Large intestine (tissue), 12 donors: ENCODE measurements around the gene CDC16. TPM values are rescaled to one million over a fixed set of nuclear protein-coding genes. Genes with fewer than 3 reads are reported as not detected.
"Not testable (repeated sequence)": the region's sequence is repeated elsewhere in the genome, so short reads cannot be mapped to it uniquely, and the experiment has no call there.

ENCODE experiments used
- DNase-seq, 2 donors: peaks; one replicate each; pipeline versions ENCODE4 v3.0.0 to v3.0.0-alpha.2; 2013
- H3K27ac ChIP-seq: one replicate; pipeline ENCODE4 v1.5.1; 2013; ENCODE audit warnings: low read length
- H3K27me3 ChIP-seq: 2 replicates; pipeline ENCODE4 v1.6.1; 2013; ENCODE audit warnings: low read length; ENCODE audit not compliant: control insufficient read depth, insufficient read depth
- H3K36me3 ChIP-seq: 2 replicates; pipeline ENCODE4 v1.6.1; 2013; ENCODE audit warnings: low read length; ENCODE audit not compliant: control insufficient read depth, insufficient read depth
- H3K4me1 ChIP-seq: one replicate; pipeline ENCODE4 v1.6.1; 2013; ENCODE audit warnings: low read length; ENCODE audit not compliant: control insufficient read depth, insufficient read depth
- H3K4me3 ChIP-seq: one replicate; pipeline ENCODE4 v1.5.1; 2013; ENCODE audit warnings: low read length
- H3K9me3 ChIP-seq: one replicate; pipeline ENCODE4 v1.6.1; 2013; ENCODE audit warnings: mild to moderate bottlenecking, low read depth, low read length, moderate library complexity; ENCODE audit not compliant: control insufficient read depth
- WGBS: methylation state at CpG from one replicate; pipeline ENCODE4 v1.1.5; 2013; ENCODE audit warnings: low lambda C conversion rate; ENCODE audit not compliant: insufficient coverage; 5-methylcytosine and 5-hydroxymethylcytosine counted together
- long read RNA-seq, 11 donors: transcript quantifications; one replicate each; lab custom pipeline, GENCODE V29; 2026
- polyA plus RNA-seq: library from polyadenylated mRNA; unstranded; fragments of 120-200 nt; gene quantifications from one replicate; pipeline ENCODE4 v1.2.1, GENCODE V29; 2013

The CDC16 gene
- polyA plus RNA-seq = 98.4 TPM
- long read RNA-seq, donor 1, partial matches to known transcripts = 0 of 6 reads
- long read RNA-seq, donor 1, other reads (novel, unspliced or antisense) = 0 of 6 reads
- long read RNA-seq, donor 2, partial matches to known transcripts = 10 of 20 reads
- long read RNA-seq, donor 2, other reads (novel, unspliced or antisense) = 0 of 20 reads
- long read RNA-seq, donor 3 = 0 reads
- long read RNA-seq, donor 4, partial matches to known transcripts = 0 of 1 reads
- long read RNA-seq, donor 4, other reads (novel, unspliced or antisense) = 0 of 1 reads
- long read RNA-seq, donor 5, transcript CDC16-203 (18 exons, 2,203 nt) = major isoform, 5 of 6 reads
- long read RNA-seq, donor 5, partial matches to known transcripts = 0 of 6 reads
- long read RNA-seq, donor 5, other reads (novel, unspliced or antisense) = 0 of 6 reads
- long read RNA-seq, donor 6, transcript CDC16-210 (6 exons, 1,003 nt) = major isoform, 7 of 12 reads
- long read RNA-seq, donor 6, partial matches to known transcripts = 0 of 12 reads
- long read RNA-seq, donor 6, other reads (novel, unspliced or antisense) = 0 of 12 reads
- long read RNA-seq, donor 7, partial matches to known transcripts = 8 of 14 reads
- long read RNA-seq, donor 7, other reads (novel, unspliced or antisense) = 0 of 14 reads
- long read RNA-seq, donor 8, partial matches to known transcripts = 7 of 15 reads
- long read RNA-seq, donor 8, other reads (novel, unspliced or antisense) = 0 of 15 reads
- long read RNA-seq, donor 9, partial matches to known transcripts = 0 of 6 reads
- long read RNA-seq, donor 9, other reads (novel, unspliced or antisense) = 0 of 6 reads
- long read RNA-seq, donor 10, transcript CDC16-210 (6 exons, 1,003 nt) = minor isoform, 6 of 21 reads
- long read RNA-seq, donor 10, transcript CDC16-203 (18 exons, 2,203 nt) = major isoform, 13 of 21 reads
- long read RNA-seq, donor 10, partial matches to known transcripts = 0 of 21 reads
- long read RNA-seq, donor 10, other reads (novel, unspliced or antisense) = 0 of 21 reads
- long read RNA-seq, donor 11, partial matches to known transcripts = 0 of 8 reads
- long read RNA-seq, donor 11, other reads (novel, unspliced or antisense) = 0 of 8 reads

GRCh38 chr13:114234645-114235421 is at the start of gene CDC16:
Gene CDC16, plus strand, starts transcription at chr13:114234897. Its CDS starts 188 bp downstream, at chr13:114235085.
- WGBS = no CpG with 5 or more reads among the region's 76 CpGs
- H3K4me1 ChIP-seq = peaks cover 13% of the 10 kb centered on the region
- H3K4me3 ChIP-seq = peak within 1 kb of the TSS; percentile 91
- peak; percentile 86 to 94 for DNase-seq
- H3K9me3 ChIP-seq = peaks cover 3% of the 10 kb centered on the region
- H3K27ac ChIP-seq = peak within 1 kb of the TSS; percentile 95
- H3K36me3 ChIP-seq = peaks cover 29% of the 10 kb centered on the region
- no peaks in the 10 kb centered on the region for H3K27me3 ChIP-seq

GRCh38 chr13:114185182-114185971 is 49.3 kb upstream of the CDC16 start:
- WGBS = no CpG with 5 or more reads among the region's 15 CpGs
- Histone ChIP-seq H3K27me3 (no peaks in the 10 kb centered on the region), H3K27ac (no peak overlapping the region), H3K4me3 (no peak overlapping the region), H3K36me3 (no peaks in the 10 kb centered on the region), H3K4me1 (no peaks in the 10 kb centered on the region), H3K9me3 (peaks cover 16% of the 10 kb centered on the region)
- no peak for DNase-seq

GRCh38 chr13:114194853-114195252 is 39.8 kb upstream of the CDC16 start:
- H3K4me1 ChIP-seq = no peaks in the 10 kb centered on the region
- peaks cover 9% of the 10 kb centered on the region for H3K9me3 ChIP-seq
- no peak overlapping the region for H3K27ac ChIP-seq
- H3K36me3 ChIP-seq = no peaks in the 10 kb centered on the region
- H3K27me3 ChIP-seq = peaks cover 8% of the 10 kb centered on the region
- no CpG with 5 or more reads among the region's 5 CpGs for WGBS
- no peak for DNase-seq
- no peak overlapping the region for H3K4me3 ChIP-seq

GRCh38 chr13:114196629-114197028 is 38.1 kb upstream of the CDC16 start:
- no peaks in the 10 kb centered on the region for H3K36me3 ChIP-seq
- DNase-seq = no peak
- WGBS = no CpG with 5 or more reads among the region's 5 CpGs
- no peak overlapping the region for H3K27ac ChIP-seq
- H3K4me3 ChIP-seq = no peak overlapping the region
- H3K27me3 ChIP-seq = peaks cover 16% of the 10 kb centered on the region
- no peaks in the 10 kb centered on the region for H3K4me1 ChIP-seq
- H3K9me3 ChIP-seq = peaks cover 17% of the 10 kb centered on the region

GRCh38 chr13:114198556-114198955 is 36.1 kb upstream of the CDC16 start:
- Histone ChIP-seq H3K27me3 (peaks cover 20% of the 10 kb centered on the region), H3K4me3 (no peak overlapping the region), H3K9me3 (peaks cover 17% of the 10 kb centered on the region), H3K27ac (no peak overlapping the region), H3K4me1 (no peaks in the 10 kb centered on the region), H3K36me3 (no peaks in the 10 kb centered on the region)
- DNase-seq = no peak
- no CpG with 5 or more reads among the region's 47 CpGs for WGBS

- WGBS = no CpG with 5 or more reads among the region's 75 CpGs
- H3K4me3 ChIP-seq, H3K27ac ChIP-seq, H3K4me1 ChIP-seq, H3K36me3 ChIP-seq, DNase-seq: not testable (repeated sequence)
- Histone ChIP-seq H3K9me3 (peaks cover 17% of the 10 kb centered on the region), H3K27me3 (peaks cover 20% of the 10 kb centered on the region)
Observed at GRCh38 chr13:114199526-114199925, 35.2 kb upstream of the CDC16 start.

- peaks cover 17% of the 10 kb centered on the region for H3K9me3 ChIP-seq
- peak in 1 of 2 donors; percentile 7 for DNase-seq
- H3K4me3 ChIP-seq = no peak overlapping the region
- WGBS = no CpG with 5 or more reads among the region's 42 CpGs
- no peaks in the 10 kb centered on the region for H3K36me3 ChIP-seq
- no peaks in the 10 kb centered on the region for H3K4me1 ChIP-seq
- peaks cover 20% of the 10 kb centered on the region for H3K27me3 ChIP-seq
- H3K27ac ChIP-seq = no peak overlapping the region
Observed at GRCh38 chr13:114199954-114200353, 34.7 kb upstream of the CDC16 start.

- Histone ChIP-seq H3K27ac (no peak overlapping the region), H3K9me3 (peaks cover 17% of the 10 kb centered on the region), H3K36me3 (no peaks in the 10 kb centered on the region), H3K27me3 (peaks cover 20% of the 10 kb centered on the region), H3K4me3 (no peak overlapping the region), H3K4me1 (no peaks in the 10 kb centered on the region)
- no CpG with 5 or more reads among the region's 18 CpGs for WGBS
- DNase-seq = peak in 1 of 2 donors; percentile 8
Observed at GRCh38 chr13:114200399-114200911, 34.2 kb upstream of the CDC16 start.

- DNase-seq = no peak
- peaks cover 17% of the 10 kb centered on the region for H3K9me3 ChIP-seq
- no CpG with 5 or more reads among the region's 6 CpGs for WGBS
Observed at GRCh38 chr13:114202581-114202980, 32.1 kb upstream of the CDC16 start.

More at GRCh38 chr13:114202581-114202980, 32.1 kb upstream of the CDC16 start:
- Histone ChIP-seq H3K27ac (no peak overlapping the region), H3K4me1 (no peaks in the 10 kb centered on the region), H3K36me3 (no peaks in the 10 kb centered on the region), H3K4me3 (no peak overlapping the region), H3K27me3 (peaks cover 17% of the 10 kb centered on the region)
